ENCODE data around the gene DNAAF3.
A peak's percentile ranks its signal among the peaks of the same experiment; 100 is the strongest.

DNAAF3 gene

DNA sequence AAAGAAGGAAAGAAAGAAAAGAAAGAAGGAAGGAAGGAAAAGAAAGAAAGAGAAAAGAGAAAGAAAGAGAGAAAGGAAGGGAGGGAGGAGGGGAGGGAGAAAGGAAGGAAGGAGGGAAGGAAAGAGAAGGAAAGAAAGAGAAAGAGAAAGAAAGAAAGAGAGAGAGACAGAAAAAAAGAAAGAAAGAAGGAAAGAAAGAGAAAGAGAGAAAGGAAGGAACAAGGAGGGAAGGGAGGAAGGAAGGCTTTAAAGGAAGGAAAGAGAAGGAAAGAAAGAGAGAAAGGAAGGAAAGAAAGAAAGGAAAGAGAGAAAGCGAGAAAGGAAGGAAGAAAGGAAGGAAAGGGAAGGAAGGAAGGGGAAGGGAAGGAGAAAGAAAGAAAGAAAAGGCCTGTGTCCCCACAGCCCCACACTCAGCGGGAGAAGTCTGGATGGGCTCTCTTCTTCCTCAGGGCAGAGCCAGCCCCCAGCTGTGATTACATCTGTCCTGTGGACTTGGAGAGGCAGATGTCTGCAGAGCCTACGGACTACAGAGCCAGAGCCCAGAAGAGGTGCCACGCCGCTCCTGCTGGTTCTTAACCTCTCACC lies 33.3 kb upstream of the DNAAF3 start:
- H3K18ac ChIP-seq (ENCODE audit: low read depth in 1 of 2, low read length in 2 of 2), result no peak overlapping the region
- no peak overlapping the region for H3K4me2 ChIP-seq (ENCODE audit: low read length, poor library complexity, severe bottlenecking)
- H3K14ac ChIP-seq (ENCODE audit: low read length in 2 of 2), result no peak overlapping the region
- no peak overlapping the region for H2BK15ac ChIP-seq (ENCODE audit: low read depth, poor library complexity, severe bottlenecking)
- 74% methylated on average over 5 of the region's 5 CpGs for WGBS
- no peaks in the 10 kb centered on the region for H3K9me3 ChIP-seq (ENCODE audit: control insufficient read depth, low read length)
- DNase-seq, result no peak
- peaks cover 0 to 50% of the 10 kb centered on the region in 2 experiments for H3K36me3 ChIP-seq (ENCODE audit: control insufficient read depth in 1 of 2, insufficient read depth in 2 of 2, low read depth in 1 of 2, low read length in 2 of 2)
- no peak overlapping the region for H3K27ac ChIP-seq (ENCODE audit: low read length, poor library complexity, severe bottlenecking)
- no peak overlapping the region for H3K4me3 ChIP-seq (ENCODE audit: insufficient read depth in 1 of 2, low read depth in 1 of 2, low read length in 2 of 2)
- no peak overlapping the region for H4K91ac ChIP-seq (ENCODE audit: low read length)
- no peak overlapping the region for H3K23ac ChIP-seq (ENCODE audit: low read length in 2 of 2)
- H3K27me3 ChIP-seq (ENCODE audit: control insufficient read depth in 1 of 2, insufficient read depth in 1 of 2, low read length in 2 of 2), result peaks cover 0 to under 1% of the 10 kb centered on the region in 2 experiments
- H3K4ac ChIP-seq (ENCODE audit: low read depth in 1 of 2, low read length in 2 of 2), result no peak overlapping the region
- no peak overlapping the region for H2BK12ac ChIP-seq (ENCODE audit: low read length in 2 of 2)
- no peaks in the 10 kb centered on the region for H3K79me1 ChIP-seq (replicated peaks; ENCODE audit: low read length, poor library complexity, severe bottlenecking)
- H4K8ac ChIP-seq (ENCODE audit: low read length), result no peak overlapping the region
- H2AFZ ChIP-seq (ENCODE audit: low read depth, low read length), result no peak overlapping the region
- H2AK5ac ChIP-seq (ENCODE audit: low read length, severe bottlenecking), result no peak overlapping the region
- no peaks in the 10 kb centered on the region for H3K4me1 ChIP-seq (ENCODE audit: control insufficient read depth, insufficient read depth, low read depth, low read length)
- H3K9ac ChIP-seq (ENCODE audit: low read length), result no peak overlapping the region
- no peak overlapping the region for H2BK5ac ChIP-seq (ENCODE audit: low read depth, low read length, poor library complexity, severe bottlenecking)
- H2BK120ac ChIP-seq (ENCODE audit: low read depth, low read length), result no peak overlapping the region

- DNase-seq, result no peak
- Histone ChIP-seq H3K23ac (ENCODE audit: low read length in 2 of 2) (no peak overlapping the region), H3K4ac (ENCODE audit: low read depth in 1 of 2, low read length in 2 of 2) (no peak overlapping the region), H4K8ac (ENCODE audit: low read length) (no peak overlapping the region), H3K14ac (ENCODE audit: low read length in 2 of 2) (no peak overlapping the region), H3K27me3 (ENCODE audit: control insufficient read depth in 1 of 2, insufficient read depth in 1 of 2, low read length in 2 of 2) (no peaks in the 10 kb centered on the region), H3K27ac (ENCODE audit: low read length, poor library complexity, severe bottlenecking) (no peak overlapping the region), H3K4me1 (ENCODE audit: control insufficient read depth, insufficient read depth, low read depth, low read length) (no peaks in the 10 kb centered on the region), H2BK5ac (ENCODE audit: low read depth, low read length, poor library complexity, severe bottlenecking) (no peak overlapping the region), H2AFZ (ENCODE audit: low read depth, low read length) (no peak overlapping the region), H3K18ac (ENCODE audit: low read depth in 1 of 2, low read length in 2 of 2) (no peak overlapping the region), H3K9ac (ENCODE audit: low read length) (no peak overlapping the region), H4K91ac (ENCODE audit: low read length) (no peak overlapping the region), H3K79me1 (replicated peaks; ENCODE audit: low read length, poor library complexity, severe bottlenecking) (no peaks in the 10 kb centered on the region), H2BK120ac (ENCODE audit: low read depth, low read length) (no peak overlapping the region), H3K4me2 (ENCODE audit: low read length, poor library complexity, severe bottlenecking) (no peak overlapping the region), H2BK12ac (ENCODE audit: low read length in 2 of 2) (no peak overlapping the region), H2AK5ac (ENCODE audit: low read length, severe bottlenecking) (no peak overlapping the region), H3K9me3 (ENCODE audit: control insufficient read depth, low read length) (no peaks in the 10 kb centered on the region), H3K36me3 (ENCODE audit: control insufficient read depth in 1 of 2, insufficient read depth in 2 of 2, low read depth in 1 of 2, low read length in 2 of 2) (peaks cover 0 to 44% of the 10 kb centered on the region in 2 experiments), H3K4me3 (ENCODE audit: insufficient read depth in 1 of 2, low read depth in 1 of 2, low read length in 2 of 2) (no peak overlapping the region), H2BK15ac (ENCODE audit: low read depth, poor library complexity, severe bottlenecking) (no peak overlapping the region)
- WGBS, result 79% methylated on average over 5 of the region's 5 CpGs
Observed at GRCh38 chr19:55198651-55199050, 32.2 kb upstream of the DNAAF3 start.

DNA sequence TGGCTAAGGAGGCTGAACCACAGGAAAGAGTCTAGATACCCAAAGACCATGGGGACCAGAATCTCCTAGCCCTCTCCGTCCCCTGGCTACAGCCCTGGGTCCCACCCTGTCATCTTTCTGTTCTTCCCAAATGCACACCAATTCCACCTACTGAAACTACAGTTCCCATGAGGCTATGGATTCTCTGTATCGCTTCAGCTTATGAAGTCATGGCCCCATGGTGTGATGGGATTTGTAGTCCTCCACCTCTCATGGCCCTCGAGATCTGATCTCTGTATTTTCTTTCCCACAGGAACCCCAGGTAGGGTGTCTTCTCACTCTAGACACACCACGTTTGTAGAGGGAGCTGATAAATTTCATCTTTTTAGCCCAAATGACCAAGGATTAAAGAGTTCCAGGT lies 31.1 kb upstream of the DNAAF3 start:
- Histone ChIP-seq H3K18ac (ENCODE audit: low read depth in 1 of 2, low read length in 2 of 2) (no peak overlapping the region), H3K79me1 (replicated peaks; ENCODE audit: low read length, poor library complexity, severe bottlenecking) (no peaks in the 10 kb centered on the region), H3K9ac (ENCODE audit: low read length) (no peak overlapping the region), H3K36me3 (ENCODE audit: control insufficient read depth in 1 of 2, insufficient read depth in 2 of 2, low read depth in 1 of 2, low read length in 2 of 2) (peaks cover 0 to 40% of the 10 kb centered on the region in 2 experiments), H2AFZ (ENCODE audit: low read depth, low read length) (no peak overlapping the region), H3K4ac (ENCODE audit: low read depth in 1 of 2, low read length in 2 of 2) (no peak overlapping the region), H2AK5ac (ENCODE audit: low read length, severe bottlenecking) (no peak overlapping the region), H3K23ac (ENCODE audit: low read length in 2 of 2) (no peak overlapping the region), H2BK5ac (ENCODE audit: low read depth, low read length, poor library complexity, severe bottlenecking) (no peak overlapping the region), H4K8ac (ENCODE audit: low read length) (no peak overlapping the region), H3K14ac (ENCODE audit: low read length in 2 of 2) (no peak overlapping the region), H2BK12ac (ENCODE audit: low read length in 2 of 2) (no peak overlapping the region), H2BK120ac (ENCODE audit: low read depth, low read length) (no peak overlapping the region), H3K4me2 (ENCODE audit: low read length, poor library complexity, severe bottlenecking) (no peak overlapping the region), H3K9me3 (ENCODE audit: control insufficient read depth, low read length) (no peaks in the 10 kb centered on the region), H4K91ac (ENCODE audit: low read length) (no peak overlapping the region), H3K4me3 (ENCODE audit: insufficient read depth in 1 of 2, low read depth in 1 of 2, low read length in 2 of 2) (no peak overlapping the region), H3K27me3 (ENCODE audit: control insufficient read depth in 1 of 2, insufficient read depth in 1 of 2, low read length in 2 of 2) (no peaks in the 10 kb centered on the region), H3K4me1 (ENCODE audit: control insufficient read depth, insufficient read depth, low read depth, low read length) (no peaks in the 10 kb centered on the region), H2BK15ac (ENCODE audit: low read depth, poor library complexity, severe bottlenecking) (no peak overlapping the region), H3K27ac (ENCODE audit: low read length, poor library complexity, severe bottlenecking) (no peak overlapping the region)
- peak; percentile 15 for DNase-seq
- 70% methylated on average over 4 of the region's 4 CpGs for WGBS

GRCh38 chr19:55196803-55197202 lies 30.4 kb upstream of the DNAAF3 start:
- Histone ChIP-seq H4K91ac (ENCODE audit: low read length) (no peak overlapping the region), H3K18ac (ENCODE audit: low read depth in 1 of 2, low read length in 2 of 2) (no peak overlapping the region), H3K4me1 (ENCODE audit: control insufficient read depth, insufficient read depth, low read depth, low read length) (no peaks in the 10 kb centered on the region), H2BK12ac (ENCODE audit: low read length in 2 of 2) (no peak overlapping the region), H3K4me3 (ENCODE audit: insufficient read depth in 1 of 2, low read depth in 1 of 2, low read length in 2 of 2) (no peak overlapping the region), H3K36me3 (ENCODE audit: control insufficient read depth in 1 of 2, insufficient read depth in 2 of 2, low read depth in 1 of 2, low read length in 2 of 2) (peaks cover 0 to 37% of the 10 kb centered on the region in 2 experiments), H2BK5ac (ENCODE audit: low read depth, low read length, poor library complexity, severe bottlenecking) (no peak overlapping the region), H3K27ac (ENCODE audit: low read length, poor library complexity, severe bottlenecking) (no peak overlapping the region), H3K79me1 (replicated peaks; ENCODE audit: low read length, poor library complexity, severe bottlenecking) (no peaks in the 10 kb centered on the region), H2BK120ac (ENCODE audit: low read depth, low read length) (no peak overlapping the region), H3K27me3 (ENCODE audit: control insufficient read depth in 1 of 2, insufficient read depth in 1 of 2, low read length in 2 of 2) (no peaks in the 10 kb centered on the region), H4K8ac (ENCODE audit: low read length) (no peak overlapping the region), H3K14ac (ENCODE audit: low read length in 2 of 2) (no peak overlapping the region), H3K9me3 (ENCODE audit: control insufficient read depth, low read length) (no peaks in the 10 kb centered on the region), H2AFZ (ENCODE audit: low read depth, low read length) (no peak overlapping the region), H2AK5ac (ENCODE audit: low read length, severe bottlenecking) (no peak overlapping the region), H3K23ac (ENCODE audit: low read length in 2 of 2) (no peak overlapping the region), H2BK15ac (ENCODE audit: low read depth, poor library complexity, severe bottlenecking) (no peak overlapping the region), H3K4me2 (ENCODE audit: low read length, poor library complexity, severe bottlenecking) (no peak overlapping the region), H3K4ac (ENCODE audit: low read depth in 1 of 2, low read length in 2 of 2) (no peak overlapping the region), H3K9ac (ENCODE audit: low read length) (no peak overlapping the region)
- no peak for DNase-seq
- 94% methylated on average over 10 of the region's 10 CpGs for WGBS

All from mesenchymal stem cell (in vitro differentiated cells and primary cell).